ENCODE measurements around the gene RAB7A.

The RAB7A gene

GRCh38 chr3:128783774-128784173, 57.8 kb downstream of the RAB7A start:
- Mint-ChIP-seq H3K4me3 (no peak overlapping the region), H3K4me1 (peaks cover 54% of the 10 kb centered on the region), H3K27ac (peak overlapping the region in 1 of 3 experiments; percentile 25), H3K9me3 (no peaks in the 10 kb centered on the region), H3K27me3 (ENCODE audit: low read depth) (no peaks in the 10 kb centered on the region), H3K36me3 (ENCODE audit: low read depth) (no peaks in the 10 kb centered on the region)
- no peak for TF ChIP-seq CTCF (IDR thresholded peaks at IDR 0.05; ENCODE audit: unreplicated experiment in 3 of 3)

- TF ChIP-seq CTCF (IDR thresholded peaks at IDR 0.05; ENCODE audit: unreplicated experiment in 3 of 3) = peak; percentile 25 to 51 (median 26)
- Mint-ChIP-seq H3K27me3 (ENCODE audit: low read depth) (no peaks in the 10 kb centered on the region), H3K36me3 (ENCODE audit: low read depth) (no peaks in the 10 kb centered on the region), H3K27ac (peak overlapping the region in 2 of 3 experiments; percentile 21 to 30), H3K4me3 (no peak overlapping the region), H3K9me3 (no peaks in the 10 kb centered on the region), H3K4me1 (peaks cover 51% of the 10 kb centered on the region)
Observed at GRCh38 chr3:128784232-128784631, 58.2 kb downstream of the RAB7A start.

GRCh38 chr3:128784843-128785242, 58.9 kb downstream of the RAB7A start:
- no peak overlapping the region for H3K4me3 Mint-ChIP-seq
- no peaks in the 10 kb centered on the region for H3K9me3 Mint-ChIP-seq
- TF ChIP-seq CTCF (IDR thresholded peaks at IDR 0.05; ENCODE audit: unreplicated experiment in 3 of 3) = no peak
- no peaks in the 10 kb centered on the region for H3K27me3 Mint-ChIP-seq (ENCODE audit: low read depth)
- H3K4me1 Mint-ChIP-seq = peaks cover 47% of the 10 kb centered on the region
- no peak overlapping the region for H3K27ac Mint-ChIP-seq
- H3K36me3 Mint-ChIP-seq (ENCODE audit: low read depth) = no peaks in the 10 kb centered on the region

- H3K4me1 Mint-ChIP-seq = peaks cover 32% of the 10 kb centered on the region
- no peak overlapping the region for H3K27ac Mint-ChIP-seq
- H3K9me3 Mint-ChIP-seq = no peaks in the 10 kb centered on the region
- no peak for TF ChIP-seq CTCF (IDR thresholded peaks at IDR 0.05; ENCODE audit: unreplicated experiment in 3 of 3)
- no peaks in the 10 kb centered on the region for H3K27me3 Mint-ChIP-seq (ENCODE audit: low read depth)
- no peaks in the 10 kb centered on the region for H3K36me3 Mint-ChIP-seq (ENCODE audit: low read depth)
- no peak overlapping the region for H3K4me3 Mint-ChIP-seq
Observed at GRCh38 chr3:128786434-128787020, 60.5 kb downstream of the RAB7A start.

GRCh38 chr3:128787256-128788253, 61.6 kb downstream of the RAB7A start:
- Mint-ChIP-seq H3K9me3 (no peaks in the 10 kb centered on the region), H3K4me1 (peaks cover 32% of the 10 kb centered on the region), H3K4me3 (no peak overlapping the region), H3K27me3 (ENCODE audit: low read depth) (no peaks in the 10 kb centered on the region), H3K27ac (no peak overlapping the region), H3K36me3 (ENCODE audit: low read depth) (no peaks in the 10 kb centered on the region)
- TF ChIP-seq CTCF (IDR thresholded peaks at IDR 0.05; ENCODE audit: unreplicated experiment in 3 of 3) = peak in 2 of 3 experiments; percentile 20 to 28

All from nephron (organoid).